SK-N-SH treated with all-trans-retinoic acid at 6 μM for 48 hours (cell line): ENCODE results near the gene GDF11.

ENCODE experiments used
- ARNTL ChIP-seq: fragments of 450-650 bp; formaldehyde crosslinking; IDR thresholded peaks from 2 replicates; pipeline ENCODE4 v1.5.0; 2020; ENCODE audit warnings: low read depth, mild to moderate bottlenecking, moderate library complexity, borderline replicate concordance
- CSDC2 ChIP-seq: fragments of 250-450 bp; sonication (Bioruptor Pico); IDR thresholded peaks from 2 replicates; pipeline ENCODE4 v1.5.0; 2020; ENCODE audit warnings: mild to moderate bottlenecking, moderate library complexity
- ESRRG ChIP-seq: fragments of 250-450 bp; sonication (Bioruptor Pico); IDR thresholded peaks from 2 replicates; pipeline ENCODE4 v1.6.1; 2021; ENCODE audit warnings: mild to moderate bottlenecking
- PPARA ChIP-seq: fragments of 250-450 bp; sonication (Bioruptor Pico); IDR thresholded peaks from 2 replicates; pipeline ENCODE4 v1.5.0; 2020; ENCODE audit warnings: mild to moderate bottlenecking, borderline replicate concordance
- RARB ChIP-seq: fragments of 250-450 bp; sonication (Bioruptor Pico); IDR thresholded peaks from 2 replicates; pipeline ENCODE4 v1.8.0; 2021; ENCODE audit warnings: mild to moderate bottlenecking, moderate library complexity
- TOX ChIP-seq: fragments of 250-450 bp; sonication (Bioruptor Pico); IDR thresholded peaks from 2 replicates; pipeline ENCODE4 v1.8.0; 2021; ENCODE audit warnings: mild to moderate bottlenecking, moderate library complexity, borderline replicate concordance
- ZC3H10 ChIP-seq: fragments of 250-450 bp; sonication (Bioruptor Pico); IDR thresholded peaks from 2 replicates; pipeline ENCODE4 v1.5.1; 2021; ENCODE audit warnings: mild to moderate bottlenecking, moderate library complexity
- ZFP3 ChIP-seq: fragments of 250-450 bp; sonication (Bioruptor Pico); IDR thresholded peaks from 2 replicates; pipeline ENCODE4 v1.5.0; 2020; ENCODE audit warnings: mild to moderate bottlenecking, moderate library complexity
- ZFP30 ChIP-seq: fragments of 450-650 bp; formaldehyde crosslinking; IDR thresholded peaks from 2 replicates; pipeline ENCODE4 v1.5.0; 2022; ENCODE audit warnings: mild to moderate bottlenecking, moderate library complexity
- TF ChIP-seq, protein P1 (sequence below): fragments of 250-450 bp; sonication (Bioruptor Pico); IDR thresholded peaks from 2 replicates; pipeline ENCODE4 v1.8.0; 2021; ENCODE audit warnings: low read depth, mild to moderate bottlenecking, moderate library complexity, borderline replicate concordance
- TF ChIP-seq, protein P2 (sequence below): fragments of 250-450 bp; sonication (Bioruptor Pico); IDR thresholded peaks from 2 replicates; pipeline ENCODE4 v1.5.1; 2020; ENCODE audit warnings: low read depth, mild to moderate bottlenecking, moderate library complexity
- TF ChIP-seq, protein P3 (sequence below): fragments of 250-450 bp; sonication (Bioruptor Pico); IDR thresholded peaks from 2 replicates; pipeline ENCODE4 v1.8.0; 2020; ENCODE audit warnings: mild to moderate bottlenecking, moderate library complexity, borderline replicate concordance

DNA sequence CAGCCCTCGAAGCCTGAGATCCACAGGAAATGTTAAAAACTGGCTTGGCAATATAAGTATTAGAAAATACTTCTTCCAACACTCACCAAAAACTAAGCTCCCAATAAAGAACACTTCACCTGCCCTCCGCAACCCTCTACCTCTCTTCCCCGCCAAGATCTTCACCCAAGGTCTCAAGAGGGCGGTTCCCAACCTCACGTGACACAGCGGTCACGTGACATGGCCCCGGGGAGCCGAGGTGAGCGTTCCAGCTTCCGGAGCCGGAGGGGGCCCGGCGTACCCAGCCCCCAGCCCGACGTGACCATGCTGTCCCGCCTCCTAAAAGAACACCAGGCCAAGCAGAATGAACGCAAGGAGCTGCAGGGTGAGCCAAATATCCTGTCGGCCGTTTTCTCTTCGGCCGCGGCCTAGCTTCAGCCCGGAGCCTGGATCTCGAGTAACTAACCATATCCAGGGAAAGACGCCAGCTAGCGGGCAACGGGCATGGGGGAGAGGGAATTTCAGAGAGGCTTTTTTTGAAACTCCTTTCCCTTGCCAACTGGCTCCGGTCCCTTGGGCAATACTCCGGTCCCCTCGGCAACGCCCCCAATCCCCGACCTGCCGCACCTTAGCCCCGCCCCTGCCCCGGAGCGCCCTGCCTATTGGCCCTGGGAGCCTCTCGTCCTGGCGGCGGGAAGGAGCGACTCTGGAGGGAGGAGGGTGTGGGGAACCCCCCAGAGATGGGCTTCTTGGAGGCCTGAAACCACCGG lies 26.9 kb upstream of the GDF11 start, which contains the start of gene BLOC1S1:
- TF ChIP-seq ESRRG (no peak), TOX (no peak), RARB (no peak), ZC3H10 (CRISPR knock-in tag) (no peak), CSDC2 (CRISPR knock-in tag) (peak; percentile 89; the same call in 1 of the 2 replicates), ZFP30 (CRISPR knock-in tag) (no peak), PPARA (CRISPR knock-in tag) (no peak), ZFP3 (CRISPR knock-in tag) (peak; percentile 75), ARNTL (CRISPR knock-in tag) (no peak)
- TF ChIP-seq, protein P1, sequence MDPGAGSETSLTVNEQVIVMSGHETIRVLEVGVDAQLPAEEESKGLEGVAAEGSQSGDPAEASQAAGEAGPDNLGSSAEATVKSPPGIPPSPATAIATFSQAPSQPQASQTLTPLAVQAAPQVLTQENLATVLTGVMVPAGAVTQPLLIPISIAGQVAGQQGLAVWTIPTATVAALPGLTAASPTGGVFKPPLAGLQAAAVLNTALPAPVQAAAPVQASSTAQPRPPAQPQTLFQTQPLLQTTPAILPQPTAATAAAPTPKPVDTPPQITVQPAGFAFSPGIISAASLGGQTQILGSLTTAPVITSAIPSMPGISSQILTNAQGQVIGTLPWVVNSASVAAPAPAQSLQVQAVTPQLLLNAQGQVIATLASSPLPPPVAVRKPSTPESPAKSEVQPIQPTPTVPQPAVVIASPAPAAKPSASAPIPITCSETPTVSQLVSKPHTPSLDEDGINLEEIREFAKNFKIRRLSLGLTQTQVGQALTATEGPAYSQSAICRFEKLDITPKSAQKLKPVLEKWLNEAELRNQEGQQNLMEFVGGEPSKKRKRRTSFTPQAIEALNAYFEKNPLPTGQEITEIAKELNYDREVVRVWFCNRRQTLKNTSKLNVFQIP (CRISPR knock-in tag): no peak; the same call in 1 of the 2 replicates
- TF ChIP-seq, protein P2, sequence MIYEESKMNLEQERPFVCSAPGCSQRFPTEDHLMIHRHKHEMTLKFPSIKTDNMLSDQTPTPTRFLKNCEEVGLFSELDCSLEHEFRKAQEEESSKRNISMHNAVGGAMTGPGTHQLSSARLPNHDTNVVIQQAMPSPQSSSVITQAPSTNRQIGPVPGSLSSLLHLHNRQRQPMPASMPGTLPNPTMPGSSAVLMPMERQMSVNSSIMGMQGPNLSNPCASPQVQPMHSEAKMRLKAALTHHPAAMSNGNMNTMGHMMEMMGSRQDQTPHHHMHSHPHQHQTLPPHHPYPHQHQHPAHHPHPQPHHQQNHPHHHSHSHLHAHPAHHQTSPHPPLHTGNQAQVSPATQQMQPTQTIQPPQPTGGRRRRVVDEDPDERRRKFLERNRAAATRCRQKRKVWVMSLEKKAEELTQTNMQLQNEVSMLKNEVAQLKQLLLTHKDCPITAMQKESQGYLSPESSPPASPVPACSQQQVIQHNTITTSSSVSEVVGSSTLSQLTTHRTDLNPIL (CRISPR knock-in tag): peak; percentile 30; the same call in 1 of the 2 replicates
- TF ChIP-seq, protein P3, sequence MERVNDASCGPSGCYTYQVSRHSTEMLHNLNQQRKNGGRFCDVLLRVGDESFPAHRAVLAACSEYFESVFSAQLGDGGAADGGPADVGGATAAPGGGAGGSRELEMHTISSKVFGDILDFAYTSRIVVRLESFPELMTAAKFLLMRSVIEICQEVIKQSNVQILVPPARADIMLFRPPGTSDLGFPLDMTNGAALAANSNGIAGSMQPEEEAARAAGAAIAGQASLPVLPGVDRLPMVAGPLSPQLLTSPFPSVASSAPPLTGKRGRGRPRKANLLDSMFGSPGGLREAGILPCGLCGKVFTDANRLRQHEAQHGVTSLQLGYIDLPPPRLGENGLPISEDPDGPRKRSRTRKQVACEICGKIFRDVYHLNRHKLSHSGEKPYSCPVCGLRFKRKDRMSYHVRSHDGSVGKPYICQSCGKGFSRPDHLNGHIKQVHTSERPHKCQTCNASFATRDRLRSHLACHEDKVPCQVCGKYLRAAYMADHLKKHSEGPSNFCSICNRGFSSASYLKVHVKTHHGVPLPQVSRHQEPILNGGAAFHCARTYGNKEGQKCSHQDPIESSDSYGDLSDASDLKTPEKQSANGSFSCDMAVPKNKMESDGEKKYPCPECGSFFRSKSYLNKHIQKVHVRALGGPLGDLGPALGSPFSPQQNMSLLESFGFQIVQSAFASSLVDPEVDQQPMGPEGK: peak; percentile 83; the same call in 1 of the 2 replicates
